Uterus (tissue), 4 donors: ENCODE results near the gene TNNI3K. TPM values are rescaled to one million over a fixed set of nuclear protein-coding genes. Genes with fewer than 3 reads are reported as not detected.

Source experiments
- DNase-seq, 2 donors: peaks; one replicate each; pipeline ENCODE4 v3.0.0-alpha.2; 2019 to 2020
- H3K27ac ChIP-seq, 2 donors: fragments of 200-600 bp; sonication (generic); 1 replicate in 1 of 2; 2 replicates in 1 of 2; pipeline ENCODE4 v1.5.1; 2016 to 2018
- H3K27me3 ChIP-seq, 2 donors: fragments of 200-600 bp; sonication (generic); one replicate each; pipeline ENCODE4 v1.5.1; 2018 to 2019; ENCODE audit warnings: control low read depth in 1 of 2
- H3K36me3 ChIP-seq, 2 donors: fragments of 200-600 bp; sonication (generic); one replicate each; pipeline ENCODE4 v1.5.1; 2019; ENCODE audit warnings: control low read depth in 1 of 2
- H3K4me1 ChIP-seq, 2 donors: fragments of 200-600 bp; sonication (generic); one replicate each; pipeline ENCODE4 v1.5.1; 2018 to 2019; ENCODE audit warnings: control low read depth in 1 of 2
- H3K4me3 ChIP-seq, 2 donors: fragments of 200-600 bp; sonication (generic); 1 replicate in 1 of 2; 2 replicates in 1 of 2; pipeline ENCODE4 v1.5.1; 2018 to 2019; ENCODE audit warnings: mild to moderate bottlenecking in 1 of 2
- H3K9me3 ChIP-seq, 2 donors: fragments of 200-600 bp; sonication (generic); one replicate each; pipeline ENCODE4 v1.5.1; 2019; ENCODE audit warnings: control low read depth in 1 of 2
- POLR2A ChIP-seq, 2 donors: fragments of 450-650 bp; IDR thresholded peaks; one replicate each; pipeline ENCODE4 v1.6.1; 2016; ENCODE audit warnings: antibody characterized with exemption in 2 of 2, mild to moderate bottlenecking in 1 of 2, moderate library complexity in 1 of 2
- intact Hi-C: fragments of 100-400 bp; cut with DNase I; formaldehyde crosslinking; loops from one replicate; pipeline ENCODE4 v1.15.1; 2023; ENCODE audit warnings: low total_unique reads
- total RNA-seq, 4 donors: library from RNA; depleted of rRNA in 3 of 4; stranded (reverse); fragments of >200 nt in 3 of 4; gene quantifications; one replicate each; pipeline versions ENCODE4 v1.1.0 to v1.2.4, GENCODE V29; 2014 to 2023
- TF ChIP-seq, protein P1 (sequence below), 4 experiments: fragments of 200-600 bp in 2 of 4; fragments of 450-650 bp in 2 of 4; sonication (generic) in 2 of 4; IDR thresholded peaks; one replicate each; pipeline ENCODE4 v1.5.1; 2016 to 2019; ENCODE audit warnings: antibody characterized with exemption in 4 of 4, mild to moderate bottlenecking in 2 of 4, moderate library complexity in 1 of 4
- donor health status: DM: yes; HTN: yes; CAD: no.

TNNI3K gene
- total RNA-seq, 4 donors from 2014 or later, result 0.26 to 5.3 (median 1.5) TPM; not detected in 1

- Histone ChIP-seq H3K27me3 (no peaks in the 10 kb centered on the region), H3K9me3 (no peaks in the 10 kb centered on the region), H3K27ac (no peak overlapping the region), H3K36me3 (no peaks in the 10 kb centered on the region), H3K4me1 (no peaks in the 10 kb centered on the region), H3K4me3 (no peak overlapping the region)
- intact Hi-C loops, result no loop called here
- no peak for TF ChIP-seq POLR2A (IDR thresholded peaks at IDR 0.05)
- TF ChIP-seq, protein P1, sequence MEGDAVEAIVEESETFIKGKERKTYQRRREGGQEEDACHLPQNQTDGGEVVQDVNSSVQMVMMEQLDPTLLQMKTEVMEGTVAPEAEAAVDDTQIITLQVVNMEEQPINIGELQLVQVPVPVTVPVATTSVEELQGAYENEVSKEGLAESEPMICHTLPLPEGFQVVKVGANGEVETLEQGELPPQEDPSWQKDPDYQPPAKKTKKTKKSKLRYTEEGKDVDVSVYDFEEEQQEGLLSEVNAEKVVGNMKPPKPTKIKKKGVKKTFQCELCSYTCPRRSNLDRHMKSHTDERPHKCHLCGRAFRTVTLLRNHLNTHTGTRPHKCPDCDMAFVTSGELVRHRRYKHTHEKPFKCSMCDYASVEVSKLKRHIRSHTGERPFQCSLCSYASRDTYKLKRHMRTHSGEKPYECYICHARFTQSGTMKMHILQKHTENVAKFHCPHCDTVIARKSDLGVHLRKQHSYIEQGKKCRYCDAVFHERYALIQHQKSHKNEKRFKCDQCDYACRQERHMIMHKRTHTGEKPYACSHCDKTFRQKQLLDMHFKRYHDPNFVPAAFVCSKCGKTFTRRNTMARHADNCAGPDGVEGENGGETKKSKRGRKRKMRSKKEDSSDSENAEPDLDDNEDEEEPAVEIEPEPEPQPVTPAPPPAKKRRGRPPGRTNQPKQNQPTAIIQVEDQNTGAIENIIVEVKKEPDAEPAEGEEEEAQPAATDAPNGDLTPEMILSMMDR (IDR thresholded peaks at IDR 0.05), result no peak
- no peak for DNase-seq
Observed at GRCh38 chr1:74584185-74584584, 349.0 kb downstream of the TNNI3K start.

DNA sequence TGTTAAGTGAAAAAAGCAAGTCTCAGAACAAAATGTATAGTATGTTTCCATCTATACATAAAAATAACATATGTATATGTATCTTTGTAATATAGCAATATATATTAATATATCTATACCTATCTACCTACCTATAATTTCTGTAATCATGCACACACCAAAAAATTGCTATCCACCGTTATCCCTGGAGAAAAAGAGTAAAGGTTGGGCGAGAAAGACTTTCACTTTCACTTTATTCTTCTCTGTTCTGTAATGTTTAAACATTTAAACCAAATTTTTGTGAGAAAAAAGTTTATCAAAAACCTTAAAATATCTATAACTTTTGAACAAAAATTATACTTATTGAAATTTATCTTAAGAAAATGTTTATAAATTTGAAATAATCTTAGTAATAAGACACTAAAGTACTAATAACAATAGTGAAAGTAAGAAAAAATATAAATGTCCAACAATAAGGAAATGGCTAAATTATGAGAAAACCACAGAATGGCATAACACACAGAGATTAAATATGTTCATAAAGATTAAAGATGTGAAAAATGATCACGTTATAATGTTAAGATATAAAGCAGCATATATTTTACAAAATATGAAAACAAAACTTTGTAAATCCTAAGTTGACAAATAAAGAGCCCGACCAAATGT lies 351.2 kb downstream of the TNNI3K start:
- H3K36me3 ChIP-seq, result no peaks in the 10 kb centered on the region
- H3K27ac ChIP-seq, result no peak overlapping the region
- no peaks in the 10 kb centered on the region for H3K27me3 ChIP-seq
- no peak for DNase-seq
- no peaks in the 10 kb centered on the region for H3K4me1 ChIP-seq
- no peak overlapping the region for H3K4me3 ChIP-seq
- intact Hi-C loops, result no loop called here
- TF ChIP-seq POLR2A (IDR thresholded peaks at IDR 0.05), result no peak
- TF ChIP-seq, protein P1 (IDR thresholded peaks at IDR 0.05), result no peak
- H3K9me3 ChIP-seq, result no peaks in the 10 kb centered on the region

DNA sequence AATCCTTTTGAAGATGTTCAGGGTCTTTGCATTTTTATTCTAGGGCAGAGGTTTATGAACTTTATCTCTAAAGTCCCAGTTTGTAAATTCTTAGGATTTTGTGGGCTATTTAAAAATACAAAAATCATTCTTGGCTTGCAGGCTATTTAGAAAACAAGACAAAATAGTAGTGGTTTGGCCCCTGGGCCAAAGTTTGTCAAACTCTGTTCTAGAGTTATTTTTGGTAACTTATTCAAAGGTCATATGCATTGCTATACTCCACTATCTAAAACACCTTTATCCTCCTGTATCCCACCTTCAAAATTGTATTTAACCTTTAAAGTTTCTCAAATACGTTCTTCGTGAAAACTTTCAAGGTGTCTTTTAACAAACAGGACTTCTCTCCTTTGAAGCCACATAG lies 352.7 kb downstream of the TNNI3K start:
- no peaks in the 10 kb centered on the region for H3K9me3 ChIP-seq
- H3K27me3 ChIP-seq, result no peaks in the 10 kb centered on the region
- no peaks in the 10 kb centered on the region for H3K4me1 ChIP-seq
- H3K4me3 ChIP-seq, result no peak overlapping the region
- TF ChIP-seq, protein P1 (IDR thresholded peaks at IDR 0.05), result no peak
- no peak for TF ChIP-seq POLR2A (IDR thresholded peaks at IDR 0.05)
- no peak for DNase-seq
- H3K27ac ChIP-seq, result no peak overlapping the region
- intact Hi-C loops, result no loop called here
- no peaks in the 10 kb centered on the region for H3K36me3 ChIP-seq

DNA sequence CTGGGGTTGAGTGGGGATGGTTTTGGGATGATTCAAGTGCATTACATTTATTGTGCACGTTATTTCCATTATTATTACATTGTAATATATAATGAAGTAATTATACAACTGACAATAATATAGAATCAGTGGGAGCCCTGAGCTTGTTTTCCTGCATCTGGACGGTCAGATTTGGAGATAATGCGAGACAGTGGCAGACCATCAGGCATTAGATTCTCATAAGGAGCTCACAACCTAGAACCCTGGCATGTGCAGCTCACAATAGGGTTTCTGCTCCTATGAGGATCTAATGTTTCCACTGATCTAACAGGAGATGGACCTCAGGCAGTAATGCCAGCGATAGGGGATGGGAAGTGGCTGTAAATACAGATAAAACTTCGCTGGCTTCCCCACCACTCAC lies 355.1 kb downstream of the TNNI3K start:
- no peak overlapping the region for H3K27ac ChIP-seq
- no peaks in the 10 kb centered on the region for H3K9me3 ChIP-seq
- no peaks in the 10 kb centered on the region for H3K27me3 ChIP-seq
- intact Hi-C loops, result no loop called here
- no peaks in the 10 kb centered on the region for H3K36me3 ChIP-seq
- TF ChIP-seq, protein P1 (IDR thresholded peaks at IDR 0.05), result no peak
- no peak for TF ChIP-seq POLR2A (IDR thresholded peaks at IDR 0.05)
- H3K4me3 ChIP-seq, result no peak overlapping the region
- DNase-seq, result no peak
- H3K4me1 ChIP-seq, result no peaks in the 10 kb centered on the region

DNA sequence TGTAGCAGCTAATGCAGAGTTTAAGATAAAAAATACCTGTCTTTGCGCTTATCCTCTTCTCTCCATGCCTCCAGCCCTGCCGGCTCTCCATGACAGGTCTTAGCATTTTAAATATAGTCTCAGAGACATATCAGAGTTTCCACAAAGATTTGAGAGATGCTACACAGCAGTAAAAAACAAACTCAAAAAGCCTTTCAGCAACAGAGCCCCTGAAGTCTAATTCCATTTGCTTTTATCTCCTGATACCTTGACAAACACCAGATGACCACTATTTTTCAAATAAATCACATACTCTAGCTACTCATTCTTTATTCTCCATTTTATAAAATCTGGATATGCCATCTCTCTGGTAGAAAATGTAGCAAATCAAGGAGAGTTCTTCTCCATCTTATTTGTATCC lies 356.8 kb downstream of the TNNI3K start:
- TF ChIP-seq POLR2A (IDR thresholded peaks at IDR 0.05), result no peak
- TF ChIP-seq, protein P1 (IDR thresholded peaks at IDR 0.05), result no peak
- Histone ChIP-seq H3K4me1 (no peaks in the 10 kb centered on the region), H3K9me3 (no peaks in the 10 kb centered on the region), H3K27me3 (no peaks in the 10 kb centered on the region), H3K27ac (no peak overlapping the region), H3K36me3 (no peaks in the 10 kb centered on the region), H3K4me3 (no peak overlapping the region)
- no peak for DNase-seq
- intact Hi-C loops, result no loop called here
